ENCODE data around the gene BCOR.

DNA sequence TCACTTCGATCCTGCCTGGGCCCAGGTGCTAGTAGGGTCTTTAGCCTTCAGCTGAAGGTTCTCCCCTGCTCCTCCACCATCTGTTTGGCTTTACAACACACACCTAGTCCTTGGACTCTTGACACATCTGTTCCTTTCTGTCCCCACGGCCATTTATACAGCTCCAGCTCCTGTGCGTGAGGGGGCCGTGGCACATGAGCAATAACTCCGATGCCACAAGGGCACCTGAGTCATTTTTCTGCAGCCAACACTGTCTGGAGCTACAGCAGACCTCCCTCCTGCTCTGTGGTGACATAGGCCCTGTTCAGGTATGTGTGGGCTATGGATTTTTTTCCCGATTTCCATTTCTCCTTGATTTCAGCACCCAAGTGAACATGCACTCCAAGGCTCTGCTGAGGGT lies 44.7 kb upstream of the BCOR start:
- TF ChIP-seq, protein P1, sequence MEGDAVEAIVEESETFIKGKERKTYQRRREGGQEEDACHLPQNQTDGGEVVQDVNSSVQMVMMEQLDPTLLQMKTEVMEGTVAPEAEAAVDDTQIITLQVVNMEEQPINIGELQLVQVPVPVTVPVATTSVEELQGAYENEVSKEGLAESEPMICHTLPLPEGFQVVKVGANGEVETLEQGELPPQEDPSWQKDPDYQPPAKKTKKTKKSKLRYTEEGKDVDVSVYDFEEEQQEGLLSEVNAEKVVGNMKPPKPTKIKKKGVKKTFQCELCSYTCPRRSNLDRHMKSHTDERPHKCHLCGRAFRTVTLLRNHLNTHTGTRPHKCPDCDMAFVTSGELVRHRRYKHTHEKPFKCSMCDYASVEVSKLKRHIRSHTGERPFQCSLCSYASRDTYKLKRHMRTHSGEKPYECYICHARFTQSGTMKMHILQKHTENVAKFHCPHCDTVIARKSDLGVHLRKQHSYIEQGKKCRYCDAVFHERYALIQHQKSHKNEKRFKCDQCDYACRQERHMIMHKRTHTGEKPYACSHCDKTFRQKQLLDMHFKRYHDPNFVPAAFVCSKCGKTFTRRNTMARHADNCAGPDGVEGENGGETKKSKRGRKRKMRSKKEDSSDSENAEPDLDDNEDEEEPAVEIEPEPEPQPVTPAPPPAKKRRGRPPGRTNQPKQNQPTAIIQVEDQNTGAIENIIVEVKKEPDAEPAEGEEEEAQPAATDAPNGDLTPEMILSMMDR (conservative IDR thresholded peaks at IDR 0.05; ENCODE audit: low read length) = no peak
- no peak for TF ChIP-seq EZH2phosphoT487 (IDR thresholded peaks at IDR 0.05; ENCODE audit: borderline replicate concordance)
